Measurements from ENCODE around the gene OGA.

GRCh38 chr10:101784558-101784957 lies 33.7 kb downstream of the OGA start:
- TF ChIP-seq EZH2 (optimal IDR thresholded peaks at IDR 0.05; ENCODE audit: low read depth, low read length) (no peak), CTCF (IDR thresholded peaks at IDR 0.05; ENCODE audit: low read length) (no peak)

All from MM.1S (cell line).